Transverse colon (tissue), 4 donors: ENCODE measurements around the gene FCHSD2. TPM values are rescaled to one million over a fixed set of nuclear protein-coding genes. Genes with fewer than 3 reads are reported as not detected.

ENCODE experiments used
- DNase-seq: peaks from one replicate; pipeline ENCODE4 v3.0.0-alpha.2; 2019
- H3K27ac ChIP-seq, 4 donors: fragments of 200-600 bp; sonication (generic); 2 replicates each; pipeline ENCODE4 v1.5.1; 2016 to 2018; ENCODE audit warnings: inconsistent platforms in 4 of 4
- H3K27me3 ChIP-seq: fragments of 200-600 bp; sonication (generic); 2 replicates; pipeline ENCODE4 v1.5.1; 2017; ENCODE audit warnings: inconsistent platforms
- H3K36me3 ChIP-seq, 4 donors: fragments of 200-600 bp; sonication (generic); 2 replicates each; pipeline ENCODE4 v1.5.1; 2017 to 2019; ENCODE audit warnings: inconsistent platforms in 4 of 4
- H3K4me1 ChIP-seq, 4 donors: fragments of 200-600 bp; sonication (generic); 2 replicates each; pipeline ENCODE4 v1.5.1; 2017 to 2020; ENCODE audit warnings: inconsistent platforms in 4 of 4
- H3K4me3 ChIP-seq, 4 donors: fragments of 200-600 bp; sonication (generic); 1 replicate in 1 of 4; 2 replicates in 3 of 4; pipeline versions ENCODE4 v1.5.1 to v1.6.1; 2017 to 2019; ENCODE audit warnings: inconsistent platforms in 4 of 4
- H3K9me3 ChIP-seq, 2 donors: fragments of 200-600 bp; sonication (generic); 2 replicates each; pipeline ENCODE4 v1.5.1; 2017 to 2019; ENCODE audit warnings: inconsistent platforms in 2 of 2
- EP300 ChIP-seq: sonication (generic); formaldehyde crosslinking; IDR thresholded peaks from one replicate; pipeline ENCODE4 v1.6.1; 2017; ENCODE audit warnings: antibody characterized with exemption, low read depth
- POLR2A ChIP-seq: fragments of 450-650 bp; IDR thresholded peaks from one replicate; pipeline ENCODE4 v1.6.1; 2016; ENCODE audit warnings: antibody characterized with exemption, mild to moderate bottlenecking, moderate library complexity
- POLR2AphosphoS5 ChIP-seq, 3 donors: sonication (generic); formaldehyde crosslinking; IDR thresholded peaks; one replicate each; pipeline ENCODE4 v1.6.1; 2016; ENCODE audit warnings: antibody characterized with exemption in 3 of 3
- WGBS, 2 donors: methylation state at CpG; one replicate each; pipeline ENCODE4 v1.1.5; 2018; ENCODE audit warnings: low coverage in 1 of 2; 5-methylcytosine and 5-hydroxymethylcytosine counted together
- in situ Hi-C, 4 donors: fragments of 200-750 bp; cut with MboI; loops; one replicate each; pipeline versions ENCODE4 v1.15.0 to v1.15.1; 2017; ENCODE audit warnings: low sequenced_read_pairs in 3 of 4, low pct_ligation_motif_present in 1 of 4, low pct_unique_long_range_greater_than_20kb in 1 of 4
- intact Hi-C: fragments of 100-400 bp; cut with DNase I; formaldehyde crosslinking; loops from one replicate; pipeline ENCODE4 v1.15.1; 2023; ENCODE audit warnings: low total_unique reads
- total RNA-seq, 4 donors: library from RNA; depleted of rRNA; stranded (reverse); fragments of >200 nt; gene quantifications; one replicate each; pipeline ENCODE4 v1.1.0, GENCODE V29; 2016
- TF ChIP-seq, protein P1 (sequence below), 5 experiments: fragments of 200-600 bp in 3 of 5; fragments of 450-650 bp in 2 of 5; sonication (generic) in 3 of 5; IDR thresholded peaks; 1 replicate in 2 of 5; 2 replicates in 3 of 5; pipeline ENCODE4 v1.5.1; 2016 to 2017; ENCODE audit warnings: antibody characterized with exemption in 5 of 5, inconsistent platforms in 3 of 5, mild to moderate bottlenecking in 2 of 5, moderate library complexity in 1 of 5

FCHSD2 gene
- total RNA-seq, 4 donors from 2014 or later: 9.1 to 15.9 (median 15.0) TPM

DNA sequence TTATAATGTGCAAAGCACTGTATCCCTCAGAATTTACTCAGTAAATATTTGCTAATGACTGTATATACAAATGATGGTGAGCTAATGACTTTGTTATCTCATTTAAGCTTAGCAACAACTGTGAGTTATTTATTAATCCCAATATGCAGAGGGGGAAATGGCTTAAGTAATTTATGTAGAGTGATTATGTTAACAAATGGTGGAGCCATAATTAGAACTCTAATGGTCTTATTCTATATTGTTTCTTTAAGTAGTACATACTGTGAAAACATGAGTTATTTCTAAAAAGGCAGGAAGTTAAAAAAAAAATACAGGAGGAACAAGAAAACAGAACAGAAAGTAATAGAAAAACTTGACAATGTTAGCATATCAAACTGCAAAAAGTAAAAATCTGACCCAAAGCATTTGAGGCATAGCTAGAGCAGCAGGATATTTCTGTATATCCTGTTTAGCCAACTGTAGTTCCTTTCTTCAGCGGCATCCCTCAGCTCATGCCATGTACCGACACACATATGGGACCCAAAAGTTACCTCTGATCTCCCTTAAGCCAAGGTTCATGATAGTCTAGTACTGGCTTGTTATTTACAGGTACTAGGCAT, 94.2 kb downstream of the FCHSD2 start:
- 58 to 92% methylated on average over 2 of the region's 2 CpGs for WGBS, 2 donors
- H3K27ac ChIP-seq: peak overlapping the region in 3 of 4 donors; percentile 14 to 62 (median 38)
- in situ Hi-C loops: no loop called here
- no peaks in the 10 kb centered on the region for H3K27me3 ChIP-seq
- H3K9me3 ChIP-seq: no peaks in the 10 kb centered on the region
- no peak overlapping the region for H3K4me3 ChIP-seq
- no peak for DNase-seq
- intact Hi-C loops: no loop called here
- no peak for TF ChIP-seq EP300
- no peak for TF ChIP-seq POLR2A
- TF ChIP-seq, protein P1, sequence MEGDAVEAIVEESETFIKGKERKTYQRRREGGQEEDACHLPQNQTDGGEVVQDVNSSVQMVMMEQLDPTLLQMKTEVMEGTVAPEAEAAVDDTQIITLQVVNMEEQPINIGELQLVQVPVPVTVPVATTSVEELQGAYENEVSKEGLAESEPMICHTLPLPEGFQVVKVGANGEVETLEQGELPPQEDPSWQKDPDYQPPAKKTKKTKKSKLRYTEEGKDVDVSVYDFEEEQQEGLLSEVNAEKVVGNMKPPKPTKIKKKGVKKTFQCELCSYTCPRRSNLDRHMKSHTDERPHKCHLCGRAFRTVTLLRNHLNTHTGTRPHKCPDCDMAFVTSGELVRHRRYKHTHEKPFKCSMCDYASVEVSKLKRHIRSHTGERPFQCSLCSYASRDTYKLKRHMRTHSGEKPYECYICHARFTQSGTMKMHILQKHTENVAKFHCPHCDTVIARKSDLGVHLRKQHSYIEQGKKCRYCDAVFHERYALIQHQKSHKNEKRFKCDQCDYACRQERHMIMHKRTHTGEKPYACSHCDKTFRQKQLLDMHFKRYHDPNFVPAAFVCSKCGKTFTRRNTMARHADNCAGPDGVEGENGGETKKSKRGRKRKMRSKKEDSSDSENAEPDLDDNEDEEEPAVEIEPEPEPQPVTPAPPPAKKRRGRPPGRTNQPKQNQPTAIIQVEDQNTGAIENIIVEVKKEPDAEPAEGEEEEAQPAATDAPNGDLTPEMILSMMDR (IDR thresholded peaks at IDR 0.05): no peak
- no peak for TF ChIP-seq POLR2AphosphoS5 (IDR thresholded peaks at IDR 0.05)
- H3K36me3 ChIP-seq: peaks cover 0 to 3% (median 0%) of the 10 kb centered on the region in 4 donors
- peaks cover 0 to 24% (median 7%) of the 10 kb centered on the region in 4 donors for H3K4me1 ChIP-seq

DNA sequence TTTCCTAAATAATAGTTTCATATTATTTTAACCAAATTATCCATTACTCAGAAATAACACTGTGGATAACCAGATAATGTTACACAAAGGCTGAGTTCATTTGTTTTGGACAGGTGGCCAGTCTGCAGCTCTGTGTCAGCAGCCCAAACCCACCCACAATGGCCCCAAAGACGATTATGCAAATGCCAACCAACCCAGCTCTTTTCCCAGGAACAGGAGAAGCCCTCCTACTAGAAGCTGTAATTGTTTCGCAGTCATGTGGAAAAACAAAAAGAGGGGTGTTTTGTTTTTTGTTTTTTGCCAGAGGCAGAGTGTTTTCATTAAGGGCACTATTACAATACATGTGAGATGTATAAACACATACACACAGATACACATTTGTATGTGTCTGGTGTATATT, 102.1 kb downstream of the FCHSD2 start:
- Histone ChIP-seq H3K9me3 (no peaks in the 10 kb centered on the region), H3K27me3 (no peaks in the 10 kb centered on the region), H3K4me3 (no peak overlapping the region), H3K27ac (no peak overlapping the region), H3K36me3 (no peaks in the 10 kb centered on the region), H3K4me1 (no peaks in the 10 kb centered on the region)
- in situ Hi-C loops: no loop called here
- no peak for TF ChIP-seq POLR2AphosphoS5 (IDR thresholded peaks at IDR 0.05)
- TF ChIP-seq EP300: no peak
- WGBS, 2 donors: 90 to 100% methylated on average over 1 to 2 of the region's 2 CpGs
- DNase-seq: no peak
- intact Hi-C loops: no loop called here

DNA sequence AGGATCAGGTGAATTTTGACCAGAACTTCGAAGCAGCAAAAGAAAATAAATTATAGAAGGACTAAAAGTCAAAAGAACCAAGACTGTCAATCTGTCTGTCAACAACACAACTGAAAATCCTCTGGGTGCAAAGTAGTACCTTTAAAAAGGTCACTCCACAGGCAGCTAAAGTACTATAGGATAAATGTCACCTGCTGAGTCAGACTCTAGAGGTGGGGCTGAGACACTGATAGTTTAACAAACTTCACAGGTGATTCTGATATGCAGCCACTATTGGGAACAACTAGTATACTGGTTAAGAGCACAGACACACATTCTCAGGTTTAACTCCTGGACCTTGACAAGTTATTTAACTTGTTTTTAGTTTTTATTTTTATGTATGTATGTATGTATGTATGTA, 107.3 kb downstream of the FCHSD2 start:
- TF ChIP-seq, protein P1 (IDR thresholded peaks at IDR 0.05): no peak
- TF ChIP-seq POLR2A (no peak), EP300 (no peak), POLR2AphosphoS5 (IDR thresholded peaks at IDR 0.05) (no peak)
- no peaks in the 10 kb centered on the region for H3K27me3 ChIP-seq
- no peaks in the 10 kb centered on the region for H3K9me3 ChIP-seq
- DNase-seq: no peak
- H3K27ac ChIP-seq: no peak overlapping the region
- 38 to 61% methylated on average over 1 of the region's 1 CpG for WGBS, 2 donors
- no peaks in the 10 kb centered on the region for H3K36me3 ChIP-seq
- peaks cover 0 to 5% (median 0%) of the 10 kb centered on the region in 4 donors for H3K4me1 ChIP-seq
- H3K4me3 ChIP-seq: no peak overlapping the region
- in situ Hi-C loops (no loop called here), intact Hi-C loops (no loop called here)

DNA sequence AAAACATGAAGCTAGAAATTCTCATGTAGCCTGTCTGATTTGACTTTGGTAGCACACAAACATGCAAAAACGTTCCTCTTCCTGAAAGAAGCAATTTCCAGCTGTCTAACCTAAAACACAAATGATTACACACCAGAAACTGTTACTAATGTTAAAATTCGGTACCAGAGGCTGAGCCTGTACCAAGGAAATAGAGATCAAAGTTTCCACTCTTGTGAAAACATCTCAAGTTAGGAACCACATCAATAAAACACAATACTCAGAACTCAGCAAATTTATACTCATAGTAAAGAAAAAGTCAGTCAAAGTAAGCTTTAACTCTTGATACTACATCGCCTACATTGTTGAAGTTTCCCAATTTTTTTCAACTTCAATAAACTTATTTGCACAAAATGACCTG, 107.8 kb downstream of the FCHSD2 start:
- WGBS, 2 donors: 34 to 35% methylated on average over 3 of the region's 3 CpGs
- in situ Hi-C loops: no loop called here

More for the DNA sequence above, 107.8 kb downstream of the FCHSD2 start:
- intact Hi-C loops: no loop called here
- Histone ChIP-seq H3K36me3 (no peaks in the 10 kb centered on the region), H3K27ac (no peak overlapping the region), H3K4me3 (no peak overlapping the region), H3K27me3 (no peaks in the 10 kb centered on the region), H3K4me1 (peaks cover 0 to 5% (median 0%) of the 10 kb centered on the region in 4 donors), H3K9me3 (no peaks in the 10 kb centered on the region)
- no peak for TF ChIP-seq POLR2A
- TF ChIP-seq, protein P1 (IDR thresholded peaks at IDR 0.05): no peak
- no peak for TF ChIP-seq EP300
- TF ChIP-seq POLR2AphosphoS5 (IDR thresholded peaks at IDR 0.05): no peak
- no peak for DNase-seq
